Activated CD4-positive, alpha-beta T cell treated with anti-CD3 and anti-CD28 coated beads, Interleukin-2, Interleukin-4, amounts not matched to agents 100 ng/mL and 50 ng/mL, durations not matched to agents 16 hours and 8 hours (primary cell): ENCODE data around the gene RAB3IP.

Experiments
- DNase-seq: peaks from one replicate; pipeline ENCODE4 v3.0.0-alpha.2; 2020; ENCODE audit warnings: low spot score

RAB3IP gene, protein sequence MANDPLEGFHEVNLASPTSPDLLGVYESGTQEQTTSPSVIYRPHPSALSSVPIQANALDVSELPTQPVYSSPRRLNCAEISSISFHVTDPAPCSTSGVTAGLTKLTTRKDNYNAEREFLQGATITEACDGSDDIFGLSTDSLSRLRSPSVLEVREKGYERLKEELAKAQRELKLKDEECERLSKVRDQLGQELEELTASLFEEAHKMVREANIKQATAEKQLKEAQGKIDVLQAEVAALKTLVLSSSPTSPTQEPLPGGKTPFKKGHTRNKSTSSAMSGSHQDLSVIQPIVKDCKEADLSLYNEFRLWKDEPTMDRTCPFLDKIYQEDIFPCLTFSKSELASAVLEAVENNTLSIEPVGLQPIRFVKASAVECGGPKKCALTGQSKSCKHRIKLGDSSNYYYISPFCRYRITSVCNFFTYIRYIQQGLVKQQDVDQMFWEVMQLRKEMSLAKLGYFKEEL

DNA sequence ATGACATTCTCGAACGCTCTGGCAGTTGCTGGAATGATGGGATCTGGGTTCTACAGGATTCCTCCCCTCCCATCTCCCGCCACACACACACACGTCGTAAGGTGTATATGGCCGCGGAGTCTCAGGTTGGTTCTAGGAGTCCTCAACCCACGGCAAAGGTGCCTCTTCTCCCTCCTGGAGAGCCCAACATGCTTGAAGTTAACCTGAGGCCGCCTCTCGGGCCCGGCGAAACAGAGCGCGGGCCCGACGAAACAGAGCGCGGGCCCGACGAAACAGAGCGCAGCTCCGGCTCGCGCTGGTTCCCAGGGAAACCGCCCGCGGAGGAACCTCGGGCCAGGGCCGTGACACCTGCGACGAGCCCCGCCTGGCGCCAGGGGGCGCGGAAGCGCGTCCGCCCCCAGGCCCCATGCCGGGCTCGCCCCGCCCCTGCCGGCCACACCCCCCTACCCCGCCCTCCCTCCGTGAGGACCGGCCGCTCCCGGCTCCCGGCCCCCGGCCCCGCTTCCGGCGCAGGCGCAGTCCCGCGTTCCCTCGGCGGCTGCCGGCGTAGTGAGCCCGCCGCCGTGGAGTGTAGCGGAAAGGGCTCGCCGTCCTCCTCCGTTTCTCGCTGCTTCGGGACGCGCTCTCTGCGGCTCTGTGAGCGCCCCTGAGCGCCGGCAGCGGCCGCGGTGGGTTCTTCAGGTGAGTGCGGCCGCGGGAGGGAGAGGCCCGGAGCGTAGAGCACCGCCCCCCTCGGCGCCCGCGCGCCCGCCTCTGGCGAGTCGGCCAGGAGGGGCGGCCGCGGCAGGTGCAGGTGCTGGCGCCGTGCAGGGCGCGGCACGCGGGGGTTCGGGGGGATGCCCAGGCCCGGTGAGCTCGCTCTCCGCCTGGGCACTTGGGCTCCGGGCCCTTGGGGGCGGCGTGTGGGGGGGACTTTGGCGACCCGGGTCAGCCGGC lies at the start of gene RAB3IP:
TSS of gene RAB3IP (plus strand) at position 510 of the 936 bp plus-strand sequence. CDS start 16,549 bp downstream, outside the sequence.
- peak; percentile 94 for DNase-seq

GRCh38 chr12:69689638-69690037 lies 49.0 kb upstream of the RAB3IP start:
- no peak for DNase-seq

GRCh38 chr12:69694123-69694522 lies 44.5 kb upstream of the RAB3IP start:
- DNase-seq = no peak

GRCh38 chr12:69698054-69698453 lies 40.6 kb upstream of the RAB3IP start:
- no peak for DNase-seq

DNA sequence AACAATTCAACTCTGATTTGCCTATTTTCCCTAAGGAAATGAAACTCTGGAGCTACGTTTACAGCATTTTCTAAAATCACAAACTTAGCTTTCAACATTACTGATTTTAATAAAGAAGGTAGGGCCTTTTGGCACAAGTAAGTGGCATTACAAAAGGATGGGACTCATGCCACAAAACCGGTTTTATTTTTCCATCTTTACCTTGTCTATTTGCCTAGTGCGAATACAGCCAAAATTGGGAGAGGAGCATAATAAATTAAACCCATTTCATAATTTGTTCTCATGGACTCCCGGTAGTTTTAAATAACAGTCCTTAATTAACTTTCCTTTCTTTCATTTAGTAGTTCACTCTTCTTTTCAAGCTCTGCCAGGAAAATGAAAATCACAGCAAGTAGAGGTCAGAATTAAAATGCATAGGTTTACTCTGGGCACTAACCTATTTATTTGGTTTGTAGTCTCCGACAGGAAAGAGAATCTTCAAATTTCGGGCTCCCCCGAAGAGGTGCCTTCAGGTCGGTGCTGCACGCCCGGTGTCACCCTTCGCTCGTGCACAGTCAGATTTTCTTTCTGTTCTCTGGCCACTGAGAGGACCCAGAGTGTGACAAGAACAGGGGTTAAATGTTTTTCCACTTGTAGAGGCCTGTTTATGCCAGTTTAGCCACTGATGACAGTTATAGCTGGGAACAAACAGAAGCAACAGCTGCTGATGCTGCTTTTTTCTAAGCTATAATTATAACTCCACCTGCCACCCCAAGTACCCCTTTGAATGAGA lies 39.7 kb upstream of the RAB3IP start, which contains the start of gene BEST3:
TSS of gene BEST3 (minus strand) at position 535 of the 772 bp plus-strand sequence. CDS start 1,505 bp downstream, outside the sequence.
- no peak for DNase-seq

GRCh38 chr12:69701826-69702225 lies 36.8 kb upstream of the RAB3IP start:
- no peak for DNase-seq

- DNase-seq = no peak
Measured at GRCh38 chr12:69703146-69703642, 35.5 kb upstream of the RAB3IP start.

- DNase-seq = no peak
Measured at GRCh38 chr12:69704357-69704756, 34.3 kb upstream of the RAB3IP start.

DNA sequence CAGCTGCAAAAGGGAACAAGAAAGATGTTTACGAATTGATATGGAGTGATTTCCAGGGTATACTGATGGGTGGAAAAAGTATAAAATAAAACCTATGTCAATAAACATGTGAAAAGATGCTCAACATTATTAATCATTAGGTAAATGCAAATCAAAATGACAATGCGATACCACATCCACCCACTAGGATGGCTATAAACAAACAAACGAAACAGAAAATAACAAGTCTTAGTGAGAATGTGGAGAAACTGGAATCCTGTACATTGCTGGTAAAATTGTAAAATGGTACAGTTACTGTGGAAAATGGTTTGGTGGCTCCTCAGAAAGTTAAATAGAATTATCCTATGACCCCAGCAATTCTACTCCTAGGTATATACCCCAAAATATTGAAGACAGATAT lies 30.0 kb upstream of the RAB3IP start:
- DNase-seq = no peak

DNA sequence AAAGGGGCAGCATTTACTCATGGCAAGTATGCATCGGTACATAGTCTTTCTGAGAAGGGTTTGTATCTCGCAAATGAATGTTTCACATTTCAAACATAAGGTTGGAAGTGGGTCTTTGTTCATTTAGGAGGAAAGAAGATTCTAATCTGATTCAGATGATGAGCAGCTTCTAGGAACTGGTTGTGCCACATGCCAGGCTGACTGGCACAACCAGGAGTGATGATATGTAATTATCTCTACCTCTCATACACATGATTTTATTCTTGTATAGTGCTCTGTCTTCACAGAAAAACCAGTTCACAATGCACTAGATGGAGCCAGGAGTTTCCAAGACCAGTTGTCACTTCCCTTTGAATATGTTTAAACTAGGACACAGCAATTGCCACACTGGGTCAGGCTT lies 25.8 kb upstream of the RAB3IP start:
- no peak for DNase-seq

- DNase-seq = no peak
Measured at GRCh38 chr12:69714542-69714941, 24.1 kb upstream of the RAB3IP start.

GRCh38 chr12:69719336-69720316 lies 19.0 kb upstream of the RAB3IP start:
- no peak for DNase-seq

GRCh38 chr12:69720750-69721149 lies 17.9 kb upstream of the RAB3IP start:
- DNase-seq = no peak

DNA sequence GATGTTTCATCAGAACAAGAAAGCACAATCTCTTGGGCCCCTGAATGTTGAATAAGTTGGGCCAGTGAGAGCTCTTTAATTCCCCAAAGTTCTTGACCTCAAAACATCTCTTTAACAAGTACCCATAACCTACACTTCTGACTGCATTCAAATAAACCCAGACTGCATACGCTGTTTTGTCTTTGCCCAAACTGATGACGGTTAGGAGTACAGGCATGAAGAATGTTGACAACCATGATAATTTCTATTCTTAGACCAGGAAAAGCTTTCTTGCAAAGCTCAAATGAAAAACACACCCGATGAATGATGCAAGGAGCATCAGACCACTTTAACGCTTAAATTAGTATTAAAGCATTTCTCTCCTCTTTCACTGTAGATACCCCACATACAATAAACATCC lies 11.7 kb upstream of the RAB3IP start:
- DNase-seq = no peak

DNA sequence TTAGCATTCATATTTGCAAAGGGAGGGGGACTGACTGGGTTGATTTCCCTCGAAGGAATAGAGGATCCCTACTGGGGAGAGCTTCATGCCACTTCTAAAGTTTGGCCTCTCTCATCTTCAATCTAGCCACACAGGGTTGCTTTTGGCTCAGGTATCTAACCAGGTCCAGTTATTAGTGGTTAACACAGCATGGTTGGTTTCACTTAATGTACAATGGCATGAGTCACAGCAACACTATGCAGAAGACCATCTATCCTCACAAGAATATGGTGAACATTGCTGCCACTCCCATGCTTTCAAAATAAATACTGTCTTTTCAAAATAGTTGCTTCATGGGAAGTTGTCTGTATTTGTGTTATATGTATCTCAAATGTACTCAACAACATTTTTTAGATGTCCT lies 6.6 kb upstream of the RAB3IP start:
- no peak for DNase-seq

DNA sequence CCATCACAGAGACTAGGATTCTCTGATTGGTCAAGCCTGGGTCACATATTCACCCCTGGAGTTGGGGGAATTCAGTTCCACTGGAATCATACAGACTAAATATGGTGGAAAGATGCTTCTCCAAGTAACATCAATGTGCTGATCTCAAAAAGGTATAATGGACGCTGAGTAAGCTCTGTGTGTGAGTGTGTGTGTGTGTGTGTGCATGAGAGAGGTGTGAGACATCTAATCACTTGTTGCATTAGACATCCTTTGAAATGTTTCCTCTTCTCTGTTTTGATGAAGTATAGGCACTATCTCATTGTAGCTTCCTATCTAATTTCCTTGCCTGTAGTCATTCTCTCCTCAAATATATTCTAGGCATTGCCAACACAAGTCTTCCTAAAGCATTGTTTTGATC lies 5.0 kb upstream of the RAB3IP start:
- no peak for DNase-seq

- peak; percentile 53 for DNase-seq
Measured at GRCh38 chr12:69739287-69740191, 879 bp downstream of the RAB3IP start.

DNA sequence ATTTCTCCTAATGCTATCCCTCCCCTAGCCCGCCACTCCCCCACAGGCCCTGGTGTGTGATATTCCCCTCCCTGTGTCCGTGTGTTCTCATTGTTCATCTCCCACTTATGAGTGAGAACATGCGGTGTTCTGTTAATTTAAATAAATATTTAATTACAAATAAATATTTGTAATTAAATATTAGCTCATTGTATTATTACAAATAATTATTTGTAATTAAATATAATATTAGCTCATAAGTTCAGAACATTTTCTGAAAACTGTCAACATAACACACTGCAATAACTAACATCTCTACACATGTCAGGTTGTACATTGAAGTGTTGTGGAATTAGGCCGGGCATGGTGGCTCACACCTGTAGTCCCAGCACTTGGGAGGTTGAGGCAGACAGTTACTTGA lies 5.4 kb downstream of the RAB3IP start:
- no peak for DNase-seq

- DNase-seq = no peak
Measured at GRCh38 chr12:69751476-69751875, 12.8 kb downstream of the RAB3IP start.
